Cardiac septum (tissue), 1 donor: ENCODE data around the gene AHRR. TPM values are rescaled to one million over a fixed set of nuclear protein-coding genes. Genes with fewer than 3 reads are reported as not detected.

Experiments
- DNase-seq: peaks from one replicate; pipeline ENCODE4 v3.0.0-alpha.2; 2020; ENCODE audit warnings: low spot score
- intact Hi-C: fragments of 100-400 bp; cut with DNase I; formaldehyde crosslinking; loops from one replicate; pipeline ENCODE4 v1.14.0; 2022
- total RNA-seq: library from RNA; stranded (reverse); fragmentation: NEBNext Ultra II Directional; extraction: Animal tissue kit (Norgen Biotek cat#: 25700); gene quantifications from one replicate; pipeline ENCODE4 v1.2.1, GENCODE V29; 2021
- donor health status: DM: no; HTN: no; CAD: no.

Gene AHRR
- total RNA-seq, 1 donor from 2014 or later: 0.73 TPM

GRCh38 chr5:445591-445990, 124.1 kb downstream of the AHRR start:
- intact Hi-C loops: no loop called here

GRCh38 chr5:446066-446882, 124.8 kb downstream of the AHRR start:
- peak; percentile 58 for DNase-seq
- intact Hi-C loops: no loop called here

More at GRCh38 chr5:445591-445990, 124.1 kb downstream of the AHRR start:
- DNase-seq: peak; percentile 41

GRCh38 chr5:446883-447263, 125.4 kb downstream of the AHRR start:
- intact Hi-C loops: no loop called here
- DNase-seq: peak; percentile 54

GRCh38 chr5:447501-447900, 126.0 kb downstream of the AHRR start:
- peak; percentile 57 for DNase-seq
- intact Hi-C loops: no loop called here

- intact Hi-C loops: no loop called here
- peak; percentile 87 for DNase-seq
Observed at GRCh38 chr5:448061-448765, 126.7 kb downstream of the AHRR start.

- intact Hi-C loops: no loop called here
- no peak for DNase-seq
Observed at GRCh38 chr5:448766-449090, 127.2 kb downstream of the AHRR start.

- no peak for DNase-seq
- intact Hi-C loops: no loop called here
Observed at GRCh38 chr5:449151-449550, 127.6 kb downstream of the AHRR start.

- intact Hi-C loops: no loop called here
Observed at GRCh38 chr5:451587-452458, 130.3 kb downstream of the AHRR start.

GRCh38 chr5:452978-453710, 131.6 kb downstream of the AHRR start:
- intact Hi-C loops: no loop called here
- DNase-seq: peak; percentile 36

More at GRCh38 chr5:451587-452458, 130.3 kb downstream of the AHRR start:
- no peak for DNase-seq

- intact Hi-C loops: no loop called here
- peak; percentile 68 for DNase-seq
Observed at GRCh38 chr5:453725-454481, 132.4 kb downstream of the AHRR start.

- peak; percentile 50 for DNase-seq
- intact Hi-C loops: no loop called here
Observed at GRCh38 chr5:454936-455335, 133.4 kb downstream of the AHRR start.

- no peak for DNase-seq
- intact Hi-C loops: no loop called here
Observed at GRCh38 chr5:455806-456205, 134.3 kb downstream of the AHRR start.

GRCh38 chr5:456351-457194, 135.1 kb downstream of the AHRR start:
- DNase-seq: peak; percentile 70
- intact Hi-C loops: no loop called here

- intact Hi-C loops: no loop called here
- peak; percentile 70 for DNase-seq
Observed at GRCh38 chr5:457195-457961, 135.9 kb downstream of the AHRR start.

GRCh38 chr5:458547-459353, 137.2 kb downstream of the AHRR start:
- intact Hi-C loops: no loop called here

GRCh38 chr5:459562-460272, 138.2 kb downstream of the AHRR start:
- intact Hi-C loops: no loop called here
- DNase-seq: peak; percentile 51

More at GRCh38 chr5:458547-459353, 137.2 kb downstream of the AHRR start:
- peak; percentile 46 for DNase-seq
